ENCODE results near the gene PAF1. TPM values are rescaled to one million over a fixed set of nuclear protein-coding genes. Genes with fewer than 3 reads are reported as not detected.

Gene PAF1
- total and polyA plus RNA-seq, 12 donors, result 46.8 to 86.9 (median 52.9) TPM

GRCh38 chr19:39401070-39401548 lies 10.2 kb upstream of the PAF1 start:
- WGBS, 4 donors, result 40 to 55% (median 47%) methylated on average over 3 to 4 of the region's 4 CpGs
- no peak overlapping the region for H3K4me3 ChIP-seq
- intact Hi-C loops (cut with DNase I), result no loop called here
- peak in 1 of 7 donors; percentile 45 for DNase-seq
- peak overlapping the region; percentile 93 to 100 (median 98) for H3K27ac ChIP-seq
- no peak for TF ChIP-seq POLR2A (IDR thresholded peaks at IDR 0.05)
- TF ChIP-seq, protein P1, sequence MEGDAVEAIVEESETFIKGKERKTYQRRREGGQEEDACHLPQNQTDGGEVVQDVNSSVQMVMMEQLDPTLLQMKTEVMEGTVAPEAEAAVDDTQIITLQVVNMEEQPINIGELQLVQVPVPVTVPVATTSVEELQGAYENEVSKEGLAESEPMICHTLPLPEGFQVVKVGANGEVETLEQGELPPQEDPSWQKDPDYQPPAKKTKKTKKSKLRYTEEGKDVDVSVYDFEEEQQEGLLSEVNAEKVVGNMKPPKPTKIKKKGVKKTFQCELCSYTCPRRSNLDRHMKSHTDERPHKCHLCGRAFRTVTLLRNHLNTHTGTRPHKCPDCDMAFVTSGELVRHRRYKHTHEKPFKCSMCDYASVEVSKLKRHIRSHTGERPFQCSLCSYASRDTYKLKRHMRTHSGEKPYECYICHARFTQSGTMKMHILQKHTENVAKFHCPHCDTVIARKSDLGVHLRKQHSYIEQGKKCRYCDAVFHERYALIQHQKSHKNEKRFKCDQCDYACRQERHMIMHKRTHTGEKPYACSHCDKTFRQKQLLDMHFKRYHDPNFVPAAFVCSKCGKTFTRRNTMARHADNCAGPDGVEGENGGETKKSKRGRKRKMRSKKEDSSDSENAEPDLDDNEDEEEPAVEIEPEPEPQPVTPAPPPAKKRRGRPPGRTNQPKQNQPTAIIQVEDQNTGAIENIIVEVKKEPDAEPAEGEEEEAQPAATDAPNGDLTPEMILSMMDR (IDR thresholded peaks at IDR 0.05), result no peak
- peaks cover 0 to under 1% of the 10 kb centered on the region in 2 donors for H3K36me3 ChIP-seq (replicated peaks in 1 of 2)
- H3K27me3 ChIP-seq, result no peaks in the 10 kb centered on the region
- H3K9me3 ChIP-seq (replicated peaks in 1 of 3), result no peaks in the 10 kb centered on the region
- peaks cover 35 to 61% of the 10 kb centered on the region in 2 donors for H3K4me1 ChIP-seq (replicated peaks in 1 of 2)

- no peaks in the 10 kb centered on the region for H3K27me3 ChIP-seq
- peaks cover 35 to 52% of the 10 kb centered on the region in 2 donors for H3K4me1 ChIP-seq (replicated peaks in 1 of 2)
- no peak overlapping the region for H3K27ac ChIP-seq
- DNase-seq, result no peak
- TF ChIP-seq, protein P1 (IDR thresholded peaks at IDR 0.05), result no peak
- TF ChIP-seq POLR2A (IDR thresholded peaks at IDR 0.05), result no peak
- H3K9me3 ChIP-seq (replicated peaks in 1 of 3), result no peaks in the 10 kb centered on the region
- no peak overlapping the region for H3K4me3 ChIP-seq
- H3K36me3 ChIP-seq (replicated peaks in 1 of 2), result peaks cover 0 to 3% of the 10 kb centered on the region in 2 donors
- intact Hi-C loops (cut with DNase I), result no loop called here
- WGBS, 4 donors, result 80 to 94% (median 92%) methylated on average over 4 of the region's 4 CpGs
Measured at GRCh38 chr19:39400061-39400460, 9.2 kb upstream of the PAF1 start.

- peak overlapping the region in 1 of 5 donors; percentile 86 for H3K27ac ChIP-seq
Measured at GRCh38 chr19:39399668-39400050, 8.8 kb upstream of the PAF1 start.

DNA sequence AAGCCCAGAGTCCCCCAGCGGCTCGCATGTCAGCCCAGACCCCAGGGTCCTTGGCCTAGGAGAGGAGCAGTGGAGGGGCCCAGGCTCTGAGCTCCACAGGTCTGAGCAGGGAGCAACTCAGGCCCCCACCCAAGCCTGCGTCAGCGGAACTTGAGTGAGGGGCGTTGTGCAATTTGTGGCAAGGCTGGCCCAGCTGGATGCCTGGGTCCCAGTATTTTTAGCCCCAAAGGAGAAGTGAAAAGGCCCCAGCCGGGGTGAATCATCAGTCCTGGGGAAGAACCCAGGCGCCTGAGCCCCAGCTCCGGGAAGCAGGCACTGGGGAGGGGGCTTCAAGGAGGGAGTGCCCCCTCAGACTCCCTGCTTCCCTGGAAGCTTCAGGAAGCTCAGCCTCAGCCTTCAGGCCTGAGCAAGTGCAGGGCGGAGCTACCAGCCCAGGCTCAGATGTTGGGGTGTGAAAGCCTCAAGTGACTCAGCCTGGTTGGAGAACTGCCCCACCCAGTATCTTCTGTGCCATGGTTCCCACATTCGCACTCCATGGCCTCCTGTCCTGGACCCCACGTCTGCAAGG lies 7.5 kb upstream of the PAF1 start:
- intact Hi-C loops (cut with DNase I), result no loop called here
- peak overlapping the region in 1 of 4 donors; percentile 33 for H3K4me3 ChIP-seq
- no peaks in the 10 kb centered on the region for H3K27me3 ChIP-seq
- H3K27ac ChIP-seq, result peak overlapping the region; percentile 68 to 86 (median 80)
- H3K4me1 ChIP-seq (replicated peaks in 1 of 2), result peaks cover 27 to 42% of the 10 kb centered on the region in 2 donors
- peak; percentile 64 to 84 (median 77) for DNase-seq
- peaks cover 0 to 13% of the 10 kb centered on the region in 2 donors for H3K36me3 ChIP-seq (replicated peaks in 1 of 2)
- no peak for TF ChIP-seq POLR2A (IDR thresholded peaks at IDR 0.05)
- TF ChIP-seq, protein P1 (IDR thresholded peaks at IDR 0.05), result no peak
- WGBS, 4 donors, result 47 to 71% (median 61%) methylated on average over 8 to 11 of the region's 11 CpGs
- H3K9me3 ChIP-seq (replicated peaks in 1 of 3), result no peaks in the 10 kb centered on the region

More at GRCh38 chr19:39399668-39400050, 8.8 kb upstream of the PAF1 start:
- Histone ChIP-seq H3K27me3 (no peaks in the 10 kb centered on the region), H3K36me3 (replicated peaks in 1 of 2) (peaks cover 0 to 3% of the 10 kb centered on the region in 2 donors), H3K4me3 (no peak overlapping the region), H3K4me1 (replicated peaks in 1 of 2) (peaks cover 35 to 52% of the 10 kb centered on the region in 2 donors), H3K9me3 (replicated peaks in 1 of 3) (no peaks in the 10 kb centered on the region)
- 89 to 98% (median 95%) methylated on average over 4 of the region's 4 CpGs for WGBS, 4 donors
- intact Hi-C loops (cut with DNase I), result no loop called here
- TF ChIP-seq, protein P1 (IDR thresholded peaks at IDR 0.05), result no peak
- TF ChIP-seq POLR2A (IDR thresholded peaks at IDR 0.05), result no peak
- no peak for DNase-seq

All from adrenal gland (tissue), 12 donors.